Measurements from ENCODE around the gene NOSIP. TPM values are rescaled to one million over a fixed set of nuclear protein-coding genes. Genes with fewer than 3 reads are reported as not detected.

Gene NOSIP
- total RNA-seq, 2 experiments from 2014 or later, result 103 to 110 TPM

Other genes with a start within 250 kb of the NOSIP start
- gene CD37, start 245.2 kb downstream of the NOSIP start, total RNA-seq, result 100 to 1,000 TPM; 279 to 281 TPM
- not detected for gene TEAD2, start 218.1 kb downstream of the NOSIP start, total RNA-seq
- not detected for gene DKKL1, start 216.7 kb downstream of the NOSIP start, total RNA-seq
- not detected for gene KASH5, start 192.3 kb downstream of the NOSIP start, total RNA-seq
- not detected for gene PTH2, start 157.1 kb downstream of the NOSIP start, total RNA-seq
- not detected for gene GFY, start 155.2 kb downstream of the NOSIP start, total RNA-seq
- under 1 TPM in 1 of 2 experiments, not detected in 1; 0.11 TPM for gene SLC17A7, start 139.0 kb downstream of the NOSIP start, total RNA-seq
- 100 to 1,000 TPM; 113 to 119 TPM for gene PIH1D1, start 128.7 kb downstream of the NOSIP start, total RNA-seq
- gene ALDH16A1, start 127.3 kb downstream of the NOSIP start, total RNA-seq, result 10 to 100 TPM; 26.1 to 30.7 TPM
- gene FLT3LG, start 106.3 kb downstream of the NOSIP start, total RNA-seq, result 100 to 1,000 TPM; 246 to 259 TPM
- 1,000 to 10,000 TPM; 5,165 to 5,323 TPM for gene RPL13A, start 92.9 kb downstream of the NOSIP start, total RNA-seq
- gene RPS11, start 84.1 kb downstream of the NOSIP start, total RNA-seq, result 1,000 to 10,000 TPM; 3,746 to 3,873 TPM
- 10 to 100 TPM; 20.1 to 25.5 TPM for gene FCGRT, start 67.9 kb downstream of the NOSIP start, total RNA-seq
- gene RCN3, start 52.6 kb downstream of the NOSIP start, total RNA-seq, result 1 to 10 TPM; 1.3 to 2.4 TPM
- gene PRRG2, start 760 bp upstream of the NOSIP start, total RNA-seq, result 1 to 10 TPM in 1 of 2 experiments, under 1 TPM in 1; 0.52 to 1.4 TPM
- 10 to 100 TPM; 26.2 to 28.9 TPM for gene PRR12, start 10.6 kb upstream of the NOSIP start, total RNA-seq
- gene RRAS, start 59.6 kb upstream of the NOSIP start, total RNA-seq, result 1 to 10 TPM; 3.6 to 4.9 TPM
- gene SCAF1, start 61.7 kb upstream of the NOSIP start, total RNA-seq, result 10 to 100 TPM; 30.2 to 33.3 TPM
- 10 to 100 TPM; 92.0 to 99.5 TPM for gene IRF3, start 85.3 kb upstream of the NOSIP start, total RNA-seq
- 10 to 100 TPM; 13.1 to 14.7 TPM for gene BCL2L12, start 85.4 kb upstream of the NOSIP start, total RNA-seq
- 10 to 100 TPM; 37.7 to 42.6 TPM for gene PRMT1, start 96.7 kb upstream of the NOSIP start, total RNA-seq
- gene ADM5, start 109.0 kb upstream of the NOSIP start, total RNA-seq, result 1 to 10 TPM; 1.2 to 2.5 TPM
- under 1 TPM in 1 of 2 experiments, not detected in 1; 0.65 TPM for gene CPT1C, start 110.6 kb upstream of the NOSIP start, total RNA-seq
- gene TSKS, start 182.8 kb upstream of the NOSIP start, total RNA-seq, result under 1 TPM; 0.28 to 0.98 TPM
- gene AP2A1, start 186.4 kb upstream of the NOSIP start, total RNA-seq, result 10 to 100 TPM; 26.9 to 30.2 TPM
- gene FUZ, start 232.7 kb upstream of the NOSIP start, total RNA-seq, result 10 to 100 TPM; 10.8 to 11.4 TPM
- gene MED25, start 237.7 kb upstream of the NOSIP start, total RNA-seq, result 10 to 100 TPM; 41.9 to 42.1 TPM